DLD1 (cell line): ENCODE data around the gene PTPRM.

Experiments used
- in situ Hi-C: cut with HindIII; loops from 2 replicates; pipeline ENCODE4 v1.10.0; 2017; ENCODE audit warnings: low sequenced_read_pairs

PTPRM gene

DNA sequence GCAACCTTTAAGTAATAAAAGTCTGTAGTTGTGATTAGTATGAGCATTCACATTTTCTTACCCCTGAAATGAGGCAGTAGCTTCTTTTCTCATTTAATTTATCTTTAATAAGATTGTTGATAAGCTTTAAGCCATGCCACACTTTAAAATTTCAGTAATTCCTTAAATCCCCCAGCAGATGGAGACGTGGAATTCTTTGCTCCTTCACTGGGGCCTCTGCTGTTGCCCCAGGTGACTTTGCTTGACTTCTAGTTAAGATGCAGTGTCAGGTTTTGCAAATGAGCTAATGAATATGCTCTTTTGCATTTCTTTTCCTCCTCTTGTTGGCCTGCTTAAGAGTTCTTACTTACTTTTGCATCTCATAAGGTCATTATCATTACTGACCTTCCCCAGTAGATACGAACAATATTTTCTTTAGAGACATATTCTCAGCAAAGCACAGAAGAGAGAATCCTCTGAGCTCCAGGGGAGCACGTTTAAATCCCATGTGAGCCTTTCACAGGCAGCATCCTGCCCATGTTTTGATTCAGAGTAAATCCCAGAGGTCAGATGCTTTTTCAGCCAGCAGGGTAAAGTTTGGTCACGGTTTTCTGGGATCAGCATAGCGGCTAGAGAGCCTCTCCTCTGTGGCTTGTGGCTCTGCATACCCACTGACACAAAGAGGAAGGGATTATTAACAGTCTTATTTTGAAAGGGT lies 222.9 kb downstream of the PTPRM start:
- in situ Hi-C loops = no loop called here

DNA sequence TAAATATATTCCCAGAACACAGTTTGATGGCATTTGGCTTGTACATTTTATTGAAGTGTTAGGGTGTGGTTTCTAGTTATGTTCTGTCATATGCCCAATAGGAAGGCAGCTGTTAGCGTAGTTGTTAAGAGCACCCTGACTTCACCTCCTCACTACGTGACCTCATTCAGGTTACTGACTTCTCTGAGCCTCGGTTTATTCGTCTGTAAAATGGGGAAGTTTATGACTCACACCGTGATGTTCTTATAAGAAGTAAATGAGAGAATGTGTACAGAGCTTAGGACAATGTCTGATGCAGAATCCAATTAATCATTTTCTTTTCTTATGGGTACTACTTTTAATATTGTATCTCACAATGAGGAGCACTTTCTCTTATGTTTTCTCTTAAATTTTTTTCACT lies 226.0 kb downstream of the PTPRM start:
- in situ Hi-C loops = no loop called here

DNA sequence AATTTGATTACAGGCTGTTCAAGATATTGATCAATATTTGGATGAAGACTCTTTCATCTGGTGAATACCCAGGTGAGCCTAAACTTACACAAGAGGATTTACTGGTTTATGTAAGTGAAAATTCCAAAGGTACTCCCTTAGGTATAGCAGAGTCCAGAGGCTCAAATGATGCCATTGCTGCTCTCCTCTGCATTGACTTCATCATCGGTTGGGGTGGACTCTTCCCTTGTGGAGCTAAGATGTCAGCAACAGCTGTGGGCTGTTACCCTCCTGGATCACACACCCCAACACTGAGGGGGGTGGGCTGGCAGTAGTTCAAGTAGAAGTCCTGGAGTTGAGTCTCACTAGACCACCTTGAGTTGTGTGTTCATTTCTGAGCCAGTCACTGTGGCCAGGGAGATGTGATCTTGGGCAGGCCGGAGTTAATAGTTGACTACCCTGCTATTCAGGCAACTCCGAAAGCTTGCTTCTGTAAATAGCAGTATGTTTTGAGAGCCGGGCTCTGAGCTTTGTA lies 236.9 kb downstream of the PTPRM start:
- in situ Hi-C loops = no loop called here

DNA sequence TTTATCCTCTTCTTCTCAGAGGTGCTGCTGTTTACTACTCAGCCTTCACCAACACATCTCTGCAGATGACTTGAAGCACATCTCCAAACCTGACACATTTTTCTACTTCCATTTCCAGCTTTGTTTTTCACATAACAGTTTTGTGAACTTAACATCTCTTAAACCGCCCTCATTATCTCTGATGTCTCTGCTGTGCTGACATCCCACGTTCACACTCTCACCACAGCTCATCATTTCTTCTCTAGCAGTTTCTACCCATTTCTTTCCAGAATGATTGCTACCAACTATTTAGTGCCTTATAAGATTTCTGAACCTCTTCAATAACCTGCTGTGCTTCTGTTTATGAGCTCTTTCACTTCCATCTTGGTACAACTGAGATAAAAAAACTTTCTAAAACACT lies 238.0 kb downstream of the PTPRM start:
- in situ Hi-C loops = no loop called here

DNA sequence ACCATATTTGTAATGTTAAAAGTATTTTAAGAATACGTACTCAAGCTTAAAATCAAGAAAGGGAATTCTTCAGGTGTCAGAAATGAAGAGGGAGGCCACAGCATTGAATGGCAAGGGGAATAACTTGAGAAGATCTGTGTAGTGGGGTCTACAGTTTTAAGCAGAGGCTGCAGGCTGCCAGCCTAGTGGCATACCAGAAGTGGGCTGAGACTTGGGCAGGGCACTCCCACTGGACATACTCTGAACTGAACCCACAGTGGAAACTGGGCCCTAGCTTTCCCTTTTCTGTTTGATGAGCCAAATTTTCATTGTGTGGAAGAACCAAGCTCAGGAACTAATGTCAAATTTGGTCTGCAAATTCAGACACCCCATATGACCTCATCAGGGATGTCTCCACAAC lies 238.8 kb downstream of the PTPRM start:
- in situ Hi-C loops = no loop called here

DNA sequence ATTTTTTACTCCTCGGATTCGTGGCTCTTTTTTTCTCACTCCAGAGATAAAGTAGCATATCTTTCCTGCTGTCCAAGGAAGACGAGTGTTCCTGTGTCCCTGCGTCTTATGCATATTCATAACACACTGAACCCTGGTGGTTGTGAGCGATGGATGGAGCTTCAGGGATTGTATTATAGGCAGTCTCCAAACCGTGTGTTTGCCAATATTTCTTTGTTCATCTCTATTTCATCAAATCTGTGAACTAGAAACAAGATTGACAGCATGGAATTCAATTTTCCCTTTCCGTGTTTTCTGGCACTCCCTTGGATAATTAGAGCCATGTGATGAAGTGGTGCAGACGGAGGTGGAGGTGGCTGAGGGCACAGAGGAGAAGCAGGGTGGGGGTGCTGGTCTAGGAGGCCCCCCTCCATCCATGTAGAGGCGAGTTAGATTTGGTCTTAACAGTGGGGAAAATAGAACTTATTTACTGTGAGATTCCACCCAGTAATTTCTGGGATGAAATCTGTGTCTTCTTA lies 240.9 kb downstream of the PTPRM start:
- in situ Hi-C loops = no loop called here

DNA sequence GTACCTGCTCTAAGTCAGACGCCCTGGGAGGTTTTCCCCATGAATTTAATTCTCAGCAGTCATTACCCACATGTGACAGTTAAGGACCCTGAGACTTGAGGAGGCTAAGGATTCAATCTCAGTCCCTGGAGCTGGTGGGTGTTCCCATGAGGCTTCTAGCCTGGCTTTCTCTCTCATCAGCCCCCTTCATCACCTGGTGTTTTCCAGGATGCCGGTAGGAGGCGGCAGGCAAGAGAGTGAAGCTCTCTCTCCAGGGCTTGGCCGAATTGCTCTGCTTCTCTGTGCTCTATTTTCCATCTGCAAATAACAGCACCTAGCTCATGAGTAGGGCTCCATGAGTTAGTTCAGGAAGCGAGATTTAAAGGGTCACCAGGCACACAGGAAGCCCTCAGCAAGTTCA lies 241.9 kb downstream of the PTPRM start:
- in situ Hi-C loops = no loop called here

DNA sequence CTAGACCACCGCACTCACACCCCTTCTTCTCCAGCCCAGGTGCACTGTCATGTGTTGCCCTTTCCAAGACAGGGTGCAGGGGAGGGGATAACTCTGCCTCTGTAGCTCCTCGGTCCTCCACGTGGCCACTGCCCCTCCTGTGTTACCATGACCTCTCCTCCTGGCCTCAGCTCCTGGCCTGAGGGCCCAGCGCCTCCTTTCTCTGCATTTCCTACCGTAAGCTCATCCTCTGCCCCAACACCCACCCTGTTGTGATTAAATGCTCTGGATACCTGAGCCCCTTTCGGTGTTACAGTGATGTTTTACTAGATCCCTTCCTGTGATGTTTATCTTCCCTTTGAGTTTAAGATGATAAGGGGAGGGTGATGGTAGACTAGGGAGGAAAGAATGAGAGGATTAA lies 242.3 kb downstream of the PTPRM start:
- in situ Hi-C loops = no loop called here

DNA sequence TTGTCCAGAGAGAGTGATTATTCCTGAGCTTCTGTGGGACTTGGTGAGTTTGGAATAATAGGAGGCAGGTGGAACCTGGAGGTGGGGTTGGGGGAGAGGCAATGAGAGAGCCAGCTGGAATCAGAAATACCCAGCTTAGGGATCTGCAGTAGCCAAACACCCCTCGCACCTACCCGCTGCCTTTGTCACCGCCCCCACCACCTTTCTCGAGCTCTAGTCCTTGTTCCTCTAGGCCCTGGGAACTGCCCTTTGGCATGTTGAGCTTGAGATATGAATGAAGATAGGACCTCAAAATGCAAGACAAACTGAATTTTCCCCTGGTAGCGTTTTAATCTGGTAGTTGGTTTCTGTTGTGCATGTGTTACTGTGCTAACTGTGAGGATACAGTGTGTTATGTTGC lies 242.9 kb downstream of the PTPRM start:
- in situ Hi-C loops = no loop called here

DNA sequence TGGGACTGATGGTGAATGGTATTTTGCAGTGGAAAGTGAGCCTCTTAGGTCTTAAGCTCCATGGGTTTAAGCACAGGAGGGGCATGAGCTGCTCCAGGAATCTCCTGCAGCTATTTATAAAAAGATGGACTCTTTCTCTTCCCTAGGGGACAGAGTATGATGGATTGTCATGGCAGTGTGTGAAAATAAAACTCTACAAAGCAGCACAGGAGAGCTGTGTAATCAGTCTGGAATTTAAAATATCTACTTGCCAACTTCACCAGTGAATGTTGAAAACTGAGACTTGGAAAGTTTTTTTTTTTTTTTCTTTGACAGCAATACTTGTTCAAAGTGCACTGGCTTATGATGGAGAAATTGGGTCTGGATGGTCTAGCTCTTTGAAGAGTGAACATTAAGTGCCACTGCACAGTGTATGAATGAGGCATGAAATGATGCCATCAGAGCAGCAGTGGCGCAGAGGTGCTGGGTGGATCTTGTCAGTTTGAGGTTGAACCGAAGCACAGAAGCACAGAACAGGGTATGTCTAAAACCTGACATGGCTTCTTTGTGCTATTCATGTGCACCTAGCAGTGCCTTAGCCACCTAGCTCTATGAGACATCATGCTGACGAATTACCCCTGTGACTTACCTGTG lies 245.4 kb downstream of the PTPRM start:
- in situ Hi-C loops = no loop called here

DNA sequence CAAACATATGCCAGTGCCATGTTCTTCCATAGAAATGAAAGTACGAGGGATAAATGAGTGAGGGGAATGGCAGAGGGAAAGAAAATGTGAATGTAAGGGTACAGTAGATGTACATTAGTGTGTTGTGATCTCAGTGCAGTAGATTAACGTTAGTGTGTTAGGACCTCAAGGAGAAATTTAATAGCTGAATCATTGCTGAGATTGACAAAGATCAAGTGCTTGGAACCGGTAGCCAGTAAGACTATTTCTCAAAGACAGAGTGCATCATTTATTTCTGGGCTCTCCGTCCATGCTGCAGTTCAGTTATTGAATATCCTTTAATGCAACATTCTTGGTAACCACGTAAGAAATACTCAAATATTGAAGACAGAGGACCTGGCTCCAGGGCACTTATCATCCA lies 246.0 kb downstream of the PTPRM start:
- in situ Hi-C loops = no loop called here

DNA sequence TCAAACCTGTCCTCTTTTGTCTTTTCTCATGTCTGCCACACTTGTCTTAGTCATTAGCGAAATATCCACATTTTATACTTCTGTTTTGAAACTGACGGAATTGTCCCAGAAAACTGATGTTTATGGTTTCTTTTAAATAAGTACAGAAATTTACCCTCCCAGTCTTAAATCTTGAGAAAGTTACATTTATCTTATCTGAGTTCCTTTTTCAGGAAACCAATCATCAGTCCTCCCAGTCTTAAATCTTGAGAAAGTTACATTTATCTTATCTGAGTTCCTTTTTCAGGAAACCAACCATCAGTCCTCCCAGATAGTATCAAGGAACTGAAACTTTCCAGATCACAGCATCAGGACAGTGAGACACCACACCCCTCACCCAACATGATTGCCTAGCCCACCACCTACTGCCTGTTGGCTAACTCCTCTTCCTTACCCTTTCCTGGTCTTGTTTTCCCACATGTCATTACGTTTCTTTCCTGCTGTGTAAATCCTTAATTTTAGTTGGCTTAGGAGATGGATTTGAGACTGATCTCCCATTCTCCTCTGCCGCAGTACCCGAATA lies 247.7 kb downstream of the PTPRM start:
- in situ Hi-C loops = no loop called here

DNA sequence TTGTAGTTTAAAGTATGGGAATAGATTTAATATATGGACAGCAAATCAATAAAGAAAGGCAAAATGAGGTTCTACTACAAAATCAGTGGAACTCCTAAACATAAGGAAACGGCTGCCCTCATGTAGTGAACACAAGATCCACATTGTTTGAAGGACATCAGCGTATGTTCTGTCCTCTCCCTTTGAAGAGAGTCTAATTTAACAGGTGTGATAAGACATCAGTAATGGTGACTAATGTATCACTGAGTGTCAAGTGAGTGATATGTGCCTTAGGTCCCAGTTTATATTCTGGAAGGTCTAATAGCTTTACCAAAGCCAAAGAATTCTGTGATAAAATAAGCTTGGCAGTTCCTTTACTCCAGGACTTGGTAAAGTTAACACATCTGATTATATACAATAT lies 248.7 kb downstream of the PTPRM start:
- in situ Hi-C loops = no loop called here

DNA sequence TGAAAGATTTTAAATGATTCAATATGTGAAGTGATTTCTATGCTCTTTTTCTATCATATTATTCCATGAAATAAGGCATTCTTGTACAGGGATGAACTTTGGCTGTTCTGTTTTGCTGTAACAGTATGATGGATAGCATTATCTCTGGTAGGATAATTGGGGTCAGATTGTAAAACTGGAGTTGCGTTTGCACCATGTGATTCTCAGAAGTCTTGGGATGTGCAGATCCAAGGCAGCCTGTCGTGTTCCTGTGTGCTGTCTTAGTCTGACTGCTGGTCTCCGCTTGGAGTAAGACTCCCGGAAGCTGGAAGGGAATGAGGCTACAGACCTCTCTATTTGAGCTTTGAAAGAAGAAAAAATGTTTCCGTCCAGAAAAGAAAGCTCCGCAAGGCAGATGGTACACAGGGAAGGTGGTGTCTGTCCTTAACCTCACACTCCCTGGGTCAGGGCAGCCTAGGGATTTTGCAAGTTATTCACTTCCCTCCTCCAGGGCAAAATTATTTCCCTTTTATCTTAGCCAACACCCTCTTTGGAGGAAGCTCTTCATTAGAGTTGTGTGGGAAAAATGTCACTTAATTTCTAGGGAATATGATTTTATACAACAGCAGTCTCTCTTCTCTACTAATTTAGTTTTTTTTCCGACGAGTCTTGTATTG lies 250.6 kb downstream of the PTPRM start:
- in situ Hi-C loops = no loop called here

DNA sequence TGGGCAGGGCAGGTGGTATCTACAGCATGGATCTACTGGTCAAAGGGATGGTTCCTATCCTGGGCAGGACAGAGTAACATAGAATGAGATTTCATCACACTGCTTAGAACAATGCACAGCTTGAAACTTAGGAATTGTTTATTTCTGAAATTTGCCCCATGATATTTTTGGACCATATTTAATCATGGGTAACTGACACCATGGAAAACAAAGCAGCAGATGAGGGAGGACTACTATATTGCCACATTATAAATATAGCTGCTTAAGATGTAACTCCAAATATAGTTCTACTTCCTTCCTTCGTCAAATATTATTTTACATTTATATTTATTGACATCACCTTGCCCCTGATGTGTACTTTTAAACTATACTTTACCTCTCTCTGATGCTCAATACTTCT lies 254.7 kb downstream of the PTPRM start:
- in situ Hi-C loops = no loop called here

DNA sequence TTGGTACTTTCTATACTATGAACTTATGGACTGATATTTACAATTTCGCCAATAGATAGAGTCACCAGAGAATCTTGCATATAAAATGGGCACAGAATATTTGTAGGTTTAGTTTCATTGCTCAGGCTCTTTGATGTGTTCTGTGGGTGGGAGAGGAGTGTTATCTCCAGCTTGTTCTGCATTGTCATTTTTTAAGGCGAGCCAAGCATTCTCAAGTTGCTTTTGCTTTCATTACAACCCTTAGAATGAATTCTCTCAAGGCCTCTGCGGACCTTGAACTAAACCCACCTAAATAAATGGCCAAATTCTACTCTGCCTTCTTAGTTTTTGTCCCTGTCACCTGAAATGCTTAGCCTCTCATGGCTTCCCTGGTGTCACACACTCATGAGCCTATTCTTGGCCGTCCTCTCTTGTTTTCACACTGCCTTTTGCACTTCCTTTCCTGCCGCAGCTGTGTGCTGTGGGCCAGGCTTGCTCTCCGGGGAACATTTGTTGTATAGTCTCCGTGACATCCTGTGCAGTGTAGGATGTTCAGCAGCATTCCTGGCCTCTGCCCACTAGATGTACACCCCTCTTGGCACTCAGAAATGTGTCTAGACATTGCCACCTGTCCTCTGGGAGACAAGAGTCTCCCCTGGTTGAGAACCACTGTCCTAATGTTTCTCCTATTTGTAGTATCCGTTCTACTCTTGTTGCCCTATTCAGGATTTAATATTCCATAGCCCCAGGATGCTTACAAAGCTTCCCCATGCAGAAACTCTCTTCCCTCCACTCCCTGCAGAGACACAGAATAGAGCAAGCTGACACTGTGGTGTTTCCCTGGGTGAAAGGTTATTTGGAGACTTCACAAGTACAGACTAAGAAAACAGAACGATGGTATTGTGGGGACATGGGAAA lies 255.6 kb downstream of the PTPRM start:
- in situ Hi-C loops = no loop called here

DNA sequence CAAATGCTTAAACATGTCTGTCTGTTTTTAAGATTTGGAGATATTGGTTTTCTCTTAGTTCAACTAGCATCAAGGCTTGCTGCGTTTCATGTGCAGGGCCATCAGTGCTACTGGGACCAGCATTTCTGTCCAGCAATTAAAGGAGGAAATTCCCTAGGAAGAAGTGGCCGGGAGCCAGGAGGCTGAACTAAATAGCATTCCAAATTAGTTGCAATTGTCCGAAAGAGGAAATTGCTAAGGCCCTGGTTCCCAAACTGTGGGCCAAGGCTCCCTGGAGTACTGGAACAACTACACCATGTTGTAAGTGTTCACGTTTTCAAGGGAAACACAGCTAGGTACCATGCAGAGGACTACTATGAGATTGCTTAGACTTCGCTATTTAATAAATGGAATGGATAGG lies 257.9 kb downstream of the PTPRM start:
- in situ Hi-C loops = no loop called here

DNA sequence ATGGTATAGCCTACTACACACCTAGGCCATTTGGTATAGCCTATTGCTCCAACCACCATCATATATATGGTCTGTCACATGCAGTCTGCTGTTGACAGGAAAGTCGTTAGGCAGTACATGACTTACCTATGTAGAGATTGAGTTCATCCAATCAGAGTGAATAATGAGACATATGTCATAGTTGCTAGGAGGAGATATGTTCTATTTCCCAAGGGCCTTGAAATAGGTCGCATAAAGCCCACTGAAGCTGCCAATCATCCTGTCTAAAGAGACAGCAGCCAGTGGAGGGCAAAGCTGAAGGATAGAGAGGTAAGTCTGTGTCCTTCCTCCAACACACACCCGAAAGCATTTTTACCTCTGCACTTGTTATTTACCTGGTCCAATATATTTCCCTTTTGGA lies 263.4 kb downstream of the PTPRM start:
- in situ Hi-C loops = no loop called here

DNA sequence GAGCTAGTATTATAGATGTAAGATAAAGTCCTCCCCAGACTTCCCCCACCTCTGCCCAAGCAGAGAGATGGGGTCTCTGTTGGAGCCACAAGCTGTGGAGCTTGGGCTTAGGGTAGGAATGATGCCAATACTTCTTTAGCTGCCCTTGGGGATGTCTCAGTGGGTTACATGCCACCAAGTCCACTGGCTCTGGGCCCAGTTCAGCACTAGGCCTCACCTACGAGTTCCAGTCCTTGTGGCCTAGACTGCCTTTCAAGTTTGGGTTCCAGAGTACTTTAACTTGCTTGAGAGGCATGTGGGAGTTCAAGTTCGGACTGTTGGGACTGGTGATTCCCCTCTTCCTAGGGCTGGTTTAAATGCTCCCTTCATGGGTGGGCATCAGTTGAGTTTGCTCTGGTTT lies 272.4 kb downstream of the PTPRM start:
- in situ Hi-C loops = no loop called here

DNA sequence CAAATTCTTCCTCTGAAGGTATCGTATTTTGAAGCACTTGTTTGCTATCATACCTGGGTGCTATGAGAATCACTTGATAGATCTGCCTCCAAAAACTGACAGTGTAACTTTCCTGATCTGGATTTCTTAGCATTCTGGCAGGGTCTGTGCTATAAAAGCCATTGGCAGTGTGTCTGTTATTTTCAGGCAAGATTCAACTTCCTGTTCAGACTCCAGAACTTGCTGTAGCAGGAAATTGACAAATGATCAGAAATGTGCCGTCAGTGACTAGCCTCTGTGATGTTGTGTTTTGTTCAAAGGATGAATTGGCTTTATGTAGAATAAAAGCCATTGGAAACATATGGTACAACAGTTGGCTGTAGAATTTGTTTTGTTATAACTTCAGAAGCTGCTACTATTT lies 273.3 kb downstream of the PTPRM start:
- in situ Hi-C loops = no loop called here

DNA sequence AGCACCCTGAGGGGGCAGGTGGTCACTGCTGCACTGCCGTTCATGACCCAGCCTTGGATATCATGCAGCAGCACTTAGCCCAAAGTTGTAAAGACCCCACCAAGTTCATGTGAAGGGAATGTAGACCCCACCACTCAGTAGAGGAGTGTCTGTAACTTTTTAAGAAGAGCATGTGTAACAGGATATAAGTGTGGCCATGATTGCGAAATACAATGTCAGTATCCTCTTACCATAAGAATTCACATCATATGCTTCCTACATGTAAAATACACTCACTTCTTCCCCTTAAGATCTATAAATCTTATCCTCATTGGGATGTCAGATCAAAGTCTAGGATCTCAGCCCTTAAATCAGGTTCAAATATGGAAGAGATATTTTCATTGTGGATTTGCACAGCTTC lies 276.9 kb downstream of the PTPRM start:
- in situ Hi-C loops = no loop called here
